H9 (cell line): ENCODE measurements around the gene HES1. TPM values are rescaled to one million over a fixed set of nuclear protein-coding genes. Genes with fewer than 3 reads are reported as not detected.

Experiments
- DNase-seq: peaks from one replicate; pipeline ENCODE4 v3.0.0-alpha.2; 2017
- H2AFZ ChIP-seq: one replicate; pipeline ENCODE4 v1.6.1; 2013; ENCODE audit warnings: mild to moderate bottlenecking, low read length, control low read depth, moderate library complexity
- H2AK5ac ChIP-seq: 2 replicates; pipeline ENCODE4 v1.6.1; 2013; ENCODE audit warnings: low read length, control low read depth, mixed read lengths; ENCODE audit not compliant: insufficient read length
- H2BK120ac ChIP-seq: one replicate; pipeline ENCODE4 v1.6.1; 2013; ENCODE audit warnings: low read depth, mild to moderate bottlenecking, low read length, control low read depth, inconsistent platforms; ENCODE audit not compliant: poor library complexity, severe bottlenecking
- H2BK12ac ChIP-seq: 2 replicates; pipeline ENCODE4 v1.6.1; 2013; ENCODE audit warnings: low read length, control low read depth, mixed read lengths, low read depth; ENCODE audit not compliant: insufficient read length
- H2BK15ac ChIP-seq: 2 replicates; pipeline ENCODE4 v1.6.1; 2013; ENCODE audit warnings: low read depth, low read length, control low read depth
- H2BK20ac ChIP-seq: one replicate; pipeline ENCODE4 v1.6.1; 2013; ENCODE audit warnings: low read depth, mild to moderate bottlenecking, low read length, control low read depth, inconsistent platforms; ENCODE audit not compliant: poor library complexity, severe bottlenecking
- H2BK5ac ChIP-seq: 2 replicates; pipeline ENCODE4 v1.6.1; 2013; ENCODE audit warnings: low read length, control low read depth, mixed read lengths; ENCODE audit not compliant: insufficient read length
- H3K14ac ChIP-seq: 2 replicates; pipeline ENCODE4 v1.6.1; 2013; ENCODE audit warnings: low read length, control low read depth; ENCODE audit not compliant: insufficient read depth
- H3K18ac ChIP-seq: 2 replicates; pipeline ENCODE4 v1.6.1; 2013; ENCODE audit warnings: low read depth, mild to moderate bottlenecking, mixed read lengths, low read length, control low read depth; ENCODE audit not compliant: insufficient read length
- H3K23ac ChIP-seq: 2 replicates; pipeline ENCODE4 v1.6.1; 2013; ENCODE audit warnings: low read length, control low read depth, mixed read lengths, low read depth; ENCODE audit not compliant: insufficient read length
- H3K23me2 ChIP-seq: 2 replicates; pipeline ENCODE4 v1.6.1; 2013; ENCODE audit warnings: low read depth, mild to moderate bottlenecking, mixed read lengths, low read length, control low read depth; ENCODE audit not compliant: insufficient read length, poor library complexity, severe bottlenecking
- H3K27ac ChIP-seq: 2 replicates; pipeline ENCODE4 v1.5.1; 2013; ENCODE audit warnings: low read length, control low read depth, mixed read lengths, low read depth; ENCODE audit not compliant: insufficient read length
- H3K27me3 ChIP-seq: 2 replicates; pipeline ENCODE4 v1.6.1; 2013; ENCODE audit warnings: low read length, control low read depth, inconsistent platforms; ENCODE audit not compliant: insufficient read depth
- H3K4ac ChIP-seq: 2 replicates; pipeline ENCODE4 v1.6.1; 2013; ENCODE audit warnings: low read depth, mild to moderate bottlenecking, control low read depth, inconsistent platforms, low read length, moderate library complexity
- H3K4me1 ChIP-seq: 2 replicates; pipeline ENCODE4 v1.6.1; 2013; ENCODE audit warnings: low read length, control low read depth, inconsistent platforms; ENCODE audit not compliant: insufficient read depth
- H3K4me2 ChIP-seq: 2 replicates; pipeline ENCODE4 v1.6.1; 2013; ENCODE audit warnings: low read length, control low read depth, mixed read lengths; ENCODE audit not compliant: insufficient read length, insufficient read depth
- H3K56ac ChIP-seq: 2 replicates; pipeline ENCODE4 v1.6.1; 2013; ENCODE audit warnings: low read depth, mild to moderate bottlenecking, mixed read lengths, low read length, control low read depth; ENCODE audit not compliant: insufficient read length
- H3K79me1 ChIP-seq: 2 replicates; pipeline ENCODE4 v1.6.1; 2013; ENCODE audit warnings: low read depth, mild to moderate bottlenecking, moderate library complexity, low read length, control low read depth, inconsistent platforms; ENCODE audit not compliant: insufficient read depth, poor library complexity, severe bottlenecking
- H3K79me2 ChIP-seq: 2 replicates; pipeline ENCODE4 v1.6.1; 2013; ENCODE audit warnings: low read length, control low read depth, inconsistent platforms; ENCODE audit not compliant: insufficient read depth
- H3K9ac ChIP-seq: 2 replicates; pipeline ENCODE4 v1.6.1; 2013; ENCODE audit warnings: low read length, control low read depth, mixed read lengths; ENCODE audit not compliant: insufficient read length; ENCODE audit errors: extremely low read depth
- H3K9me3 ChIP-seq: one replicate; pipeline ENCODE4 v1.6.1; 2013; ENCODE audit warnings: low read depth, low read length, inconsistent platforms; ENCODE audit not compliant: control insufficient read depth
- H3T11ph ChIP-seq: one replicate; pipeline ENCODE4 v1.6.1; 2013; ENCODE audit warnings: mild to moderate bottlenecking, low read length, control low read depth, inconsistent platforms
- H4K20me1 ChIP-seq: one replicate; pipeline ENCODE4 v1.6.1; 2013; ENCODE audit not compliant: control insufficient read depth, insufficient read length, insufficient read depth
- H4K5ac ChIP-seq: 2 replicates; pipeline ENCODE4 v1.6.1; 2013; ENCODE audit warnings: low read depth, mild to moderate bottlenecking, mixed read lengths, low read length, control low read depth; ENCODE audit not compliant: insufficient read length
- H4K8ac ChIP-seq: replicated peaks from 2 replicates; pipeline ENCODE4 v1.6.1; 2013; ENCODE audit warnings: low read length, control low read depth, mixed read lengths, low read depth; ENCODE audit not compliant: insufficient read length
- H4K91ac ChIP-seq: 2 replicates; pipeline ENCODE4 v1.6.1; 2013; ENCODE audit warnings: low read depth, mild to moderate bottlenecking, moderate library complexity, mixed read lengths, low read length, control low read depth; ENCODE audit not compliant: insufficient read length
- H3K27ac Mint-ChIP-seq, 3 experiments: 2 replicates in 2 of 3; 3 replicates in 1 of 3; pipeline ENCODE4 v1.8.0; 2020 to 2021; ENCODE audit warnings: mixed read lengths in 3 of 3, mild to moderate bottlenecking in 1 of 3, moderate library complexity in 1 of 3
- H3K27me3 Mint-ChIP-seq: 2 replicates; pipeline ENCODE4 v1.8.0; 2021; ENCODE audit warnings: low read depth, mild to moderate bottlenecking, moderate library complexity, mixed read lengths
- H3K36me3 Mint-ChIP-seq, 3 experiments: 2 replicates in 2 of 3; 3 replicates in 1 of 3; pipeline ENCODE4 v1.8.0; 2020 to 2021; ENCODE audit warnings: low read depth in 3 of 3, mixed read lengths in 3 of 3; ENCODE audit not compliant: insufficient read depth in 1 of 3
- H3K4me1 Mint-ChIP-seq, 2 experiments: 2 replicates each; pipeline ENCODE4 v1.8.0; 2020; ENCODE audit warnings: mixed read lengths in 2 of 2
- H3K4me3 Mint-ChIP-seq, 2 experiments: 2 replicates in 1 of 2; 3 replicates in 1 of 2; pipeline ENCODE4 v1.8.0; 2020 to 2021; ENCODE audit warnings: mild to moderate bottlenecking in 2 of 2, mixed read lengths in 2 of 2, moderate library complexity in 1 of 2
- H3K9me3 Mint-ChIP-seq, 2 experiments: 2 replicates in 1 of 2; 3 replicates in 1 of 2; pipeline ENCODE4 v1.8.0; 2020; ENCODE audit warnings: mild to moderate bottlenecking in 2 of 2, mixed read lengths in 2 of 2, moderate library complexity in 1 of 2
- WGBS: extraction: QIAGEN DNeasy Blood & Tissue Kit; methylation state at CpG from one replicate; pipeline ENCODE4 v1.1.7; 2013; ENCODE audit warnings: missing lambda C conversion rate, low lambda C conversion rate, mixed read lengths; ENCODE audit not compliant: insufficient read length; ENCODE audit errors: extremely low coverage; 5-methylcytosine and 5-hydroxymethylcytosine counted together
- total RNA-seq: library from RNA; stranded (reverse); gene quantifications from 2 replicates; pipeline ENCODE4 v1.2.1, GENCODE V29; 2021
- TF ChIP-seq, protein P1 (sequence below): fragments of 200-600 bp; sonication (generic); conservative IDR thresholded peaks from 3 replicates; pipeline ENCODE4 v1.8.0; 2021; ENCODE audit warnings: antibody characterized with exemption, mild to moderate bottlenecking

Gene HES1
- total RNA-seq, 1 experiment from 2014 or later: 23.2 TPM

DNA sequence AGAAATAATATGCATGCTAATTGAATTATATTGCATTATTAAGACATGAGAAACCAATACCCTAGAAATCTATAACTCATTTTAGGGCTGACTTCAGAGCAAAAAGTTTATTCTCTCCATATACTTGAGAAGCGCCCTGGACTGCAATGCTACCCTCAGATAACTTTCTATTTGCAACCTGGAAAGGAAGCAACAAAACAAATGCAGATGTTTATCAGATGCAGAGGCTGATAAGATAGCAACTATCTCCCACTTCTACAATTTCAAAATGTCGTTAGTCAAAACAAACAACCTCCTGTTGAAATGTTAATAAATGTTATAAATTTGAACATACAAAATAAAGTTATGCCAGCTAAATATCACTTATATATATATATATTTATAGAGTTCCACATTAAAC is 34.8 kb downstream of the HES1 start:
- Histone ChIP-seq H3K18ac (no peak overlapping the region), H3K56ac (no peak overlapping the region), H2AFZ (no peak overlapping the region), H3T11ph (no peak overlapping the region), H3K14ac (no peak overlapping the region), H4K5ac (no peak overlapping the region), H3K4me1 (no peaks in the 10 kb centered on the region; the same call in 1 of the 2 replicates), H2BK12ac (no peak overlapping the region), H4K8ac (no peak overlapping the region), H4K20me1 (no peaks in the 10 kb centered on the region), H3K79me1 (no peaks in the 10 kb centered on the region), H3K4ac (no peak overlapping the region), H3K23me2 (no peaks in the 10 kb centered on the region), H2BK120ac (no peak overlapping the region), H3K23ac (no peak overlapping the region), H3K79me2 (no peaks in the 10 kb centered on the region), H2BK20ac (no peak overlapping the region), H3K9ac (no peak overlapping the region), H3K27me3 (no peaks in the 10 kb centered on the region), H3K27ac (no peak overlapping the region), H3K4me2 (no peak overlapping the region), H2BK5ac (no peak overlapping the region), H3K9me3 (no peaks in the 10 kb centered on the region), H2BK15ac (no peak overlapping the region), H4K91ac (no peak overlapping the region), H2AK5ac (no peak overlapping the region)
- Mint-ChIP-seq H3K27ac (no peak overlapping the region), H3K9me3 (peaks cover 5 to 8% of the 10 kb centered on the region in 2 experiments), H3K27me3 (peaks cover 11% of the 10 kb centered on the region), H3K4me1 (peaks cover 41 to 54% of the 10 kb centered on the region in 2 experiments), H3K36me3 (peaks cover 0 to 7% (median 1%) of the 10 kb centered on the region in 3 experiments; a peak in 3 of 7 replicates), H3K4me3 (no peak overlapping the region)
- no peak for DNase-seq
- WGBS: no CpG with 5 or more reads among the region's 2 CpGs
- TF ChIP-seq, protein P1, sequence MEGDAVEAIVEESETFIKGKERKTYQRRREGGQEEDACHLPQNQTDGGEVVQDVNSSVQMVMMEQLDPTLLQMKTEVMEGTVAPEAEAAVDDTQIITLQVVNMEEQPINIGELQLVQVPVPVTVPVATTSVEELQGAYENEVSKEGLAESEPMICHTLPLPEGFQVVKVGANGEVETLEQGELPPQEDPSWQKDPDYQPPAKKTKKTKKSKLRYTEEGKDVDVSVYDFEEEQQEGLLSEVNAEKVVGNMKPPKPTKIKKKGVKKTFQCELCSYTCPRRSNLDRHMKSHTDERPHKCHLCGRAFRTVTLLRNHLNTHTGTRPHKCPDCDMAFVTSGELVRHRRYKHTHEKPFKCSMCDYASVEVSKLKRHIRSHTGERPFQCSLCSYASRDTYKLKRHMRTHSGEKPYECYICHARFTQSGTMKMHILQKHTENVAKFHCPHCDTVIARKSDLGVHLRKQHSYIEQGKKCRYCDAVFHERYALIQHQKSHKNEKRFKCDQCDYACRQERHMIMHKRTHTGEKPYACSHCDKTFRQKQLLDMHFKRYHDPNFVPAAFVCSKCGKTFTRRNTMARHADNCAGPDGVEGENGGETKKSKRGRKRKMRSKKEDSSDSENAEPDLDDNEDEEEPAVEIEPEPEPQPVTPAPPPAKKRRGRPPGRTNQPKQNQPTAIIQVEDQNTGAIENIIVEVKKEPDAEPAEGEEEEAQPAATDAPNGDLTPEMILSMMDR: no peak
